Mesothelial cell of epicardium (in vitro differentiated cells): ENCODE data around the gene KDR. TPM values are rescaled to one million over a fixed set of nuclear protein-coding genes. Genes with fewer than 3 reads are reported as not detected.

Experiments
- DNase-seq, 2 experiments: peaks; one replicate each; pipeline ENCODE4 v3.0.0; 2021; ENCODE audit warnings: low spot score in 2 of 2; ENCODE audit not compliant: unreplicated experiment in 2 of 2
- H3K27ac Mint-ChIP-seq: 2 replicates; pipeline ENCODE4 v1.8.0; 2021; ENCODE audit warnings: mixed read lengths
- H3K27me3 Mint-ChIP-seq: 2 replicates; pipeline ENCODE4 v1.8.0; 2021; ENCODE audit warnings: low read depth, mixed read lengths
- H3K36me3 Mint-ChIP-seq: 2 replicates; pipeline ENCODE4 v1.8.0; 2021; ENCODE audit warnings: mixed read lengths
- H3K4me1 Mint-ChIP-seq: 2 replicates; pipeline ENCODE4 v1.8.0; 2021; ENCODE audit warnings: mixed read lengths
- H3K4me3 Mint-ChIP-seq: 2 replicates; pipeline ENCODE4 v1.8.0; 2021; ENCODE audit warnings: mild to moderate bottlenecking, moderate library complexity, mixed read lengths
- H3K9me3 Mint-ChIP-seq: 2 replicates; pipeline ENCODE4 v1.8.0; 2021; ENCODE audit warnings: mixed read lengths
- CTCF ChIP-seq: fragments of 200-600 bp; sonication (generic); IDR thresholded peaks from one replicate; pipeline ENCODE4 v1.5.0; 2021; ENCODE audit warnings: antibody characterized with exemption; ENCODE audit not compliant: unreplicated experiment
- total RNA-seq: library from RNA; stranded (reverse); gene quantifications from 3 replicates; pipeline ENCODE4 v1.2.1, GENCODE V29; 2021

Gene KDR
- total RNA-seq, 1 donor from 2014 or later: 48.5 TPM

- Mint-ChIP-seq H3K9me3 (peaks cover 6% of the 10 kb centered on the region), H3K4me3 (no peak overlapping the region), H3K27ac (no peak overlapping the region), H3K4me1 (peaks cover 40% of the 10 kb centered on the region), H3K36me3 (peaks cover 2% of the 10 kb centered on the region), H3K27me3 (peaks cover 57% of the 10 kb centered on the region)
- no peak for DNase-seq
- no peak for TF ChIP-seq CTCF
Observed at GRCh38 chr4:55127521-55127920, 2.1 kb upstream of the KDR start.

GRCh38 chr4:55127053-55127452, 1.7 kb upstream of the KDR start:
- peak overlapping the region; percentile 86 for H3K4me3 Mint-ChIP-seq
- H3K4me1 Mint-ChIP-seq: peaks cover 43% of the 10 kb centered on the region
- TF ChIP-seq CTCF: no peak
- H3K36me3 Mint-ChIP-seq: peaks cover 2% of the 10 kb centered on the region
- H3K9me3 Mint-ChIP-seq: peaks cover 6% of the 10 kb centered on the region
- DNase-seq: no peak
- peaks cover 61% of the 10 kb centered on the region for H3K27me3 Mint-ChIP-seq
- H3K27ac Mint-ChIP-seq: no peak overlapping the region

DNA sequence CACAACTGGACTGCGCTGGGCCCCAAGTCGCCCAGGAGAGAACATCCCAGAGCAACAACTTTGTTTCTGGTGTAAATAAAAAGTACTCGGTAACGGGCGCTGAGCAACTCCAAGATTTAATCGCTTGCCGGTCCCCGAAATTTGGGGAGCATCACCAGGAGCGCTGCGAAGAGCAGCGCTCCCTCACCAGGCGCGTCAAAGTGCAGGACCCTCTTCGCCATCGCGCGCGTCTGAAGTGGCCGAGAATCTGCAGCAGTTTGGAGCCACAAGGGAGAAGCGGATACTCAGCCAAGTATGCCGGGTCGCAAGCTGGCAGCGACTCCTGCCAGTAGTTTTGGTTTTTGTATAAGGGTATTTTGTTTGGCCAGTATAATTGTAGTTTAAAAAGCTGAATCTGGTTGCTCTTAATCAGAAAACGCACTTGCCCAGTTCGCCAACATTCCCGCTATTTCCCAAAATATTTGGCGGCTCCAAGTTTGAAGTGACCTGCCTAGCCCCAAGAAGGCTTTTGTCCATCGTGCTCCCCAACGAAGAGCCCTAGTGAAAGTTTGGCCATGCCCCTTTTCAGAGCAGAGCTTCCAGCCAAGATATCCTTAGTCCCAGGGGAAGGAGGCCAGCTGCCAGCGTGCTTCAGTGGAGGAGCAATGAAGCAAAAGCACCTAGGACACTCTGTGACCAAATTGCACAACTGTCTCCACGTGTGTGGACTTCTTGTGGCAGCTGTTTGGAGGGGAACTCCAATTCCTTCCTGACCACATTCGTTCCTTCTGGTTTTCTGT, 557 bp upstream of the KDR start:
- H3K27ac Mint-ChIP-seq: no peak overlapping the region
- H3K4me1 Mint-ChIP-seq: peaks cover 45% of the 10 kb centered on the region
- H3K4me3 Mint-ChIP-seq: peak overlapping the region; percentile 86
- H3K27me3 Mint-ChIP-seq: peaks cover 62% of the 10 kb centered on the region
- H3K36me3 Mint-ChIP-seq: peaks cover 2% of the 10 kb centered on the region
- DNase-seq: no peak
- no peak for TF ChIP-seq CTCF
- peaks cover 6% of the 10 kb centered on the region for H3K9me3 Mint-ChIP-seq

GRCh38 chr4:55124322-55125076, 896 bp downstream of the KDR start:
- DNase-seq: peak in 1 of 2 experiments; percentile 21
- TF ChIP-seq CTCF: no peak
- H3K4me3 Mint-ChIP-seq: peak overlapping the region; percentile 86
- peaks cover 62% of the 10 kb centered on the region for H3K27me3 Mint-ChIP-seq
- H3K4me1 Mint-ChIP-seq: peaks cover 45% of the 10 kb centered on the region
- no peak overlapping the region for H3K27ac Mint-ChIP-seq
- peaks cover 2% of the 10 kb centered on the region for H3K36me3 Mint-ChIP-seq
- H3K9me3 Mint-ChIP-seq: peaks cover 6% of the 10 kb centered on the region

DNA sequence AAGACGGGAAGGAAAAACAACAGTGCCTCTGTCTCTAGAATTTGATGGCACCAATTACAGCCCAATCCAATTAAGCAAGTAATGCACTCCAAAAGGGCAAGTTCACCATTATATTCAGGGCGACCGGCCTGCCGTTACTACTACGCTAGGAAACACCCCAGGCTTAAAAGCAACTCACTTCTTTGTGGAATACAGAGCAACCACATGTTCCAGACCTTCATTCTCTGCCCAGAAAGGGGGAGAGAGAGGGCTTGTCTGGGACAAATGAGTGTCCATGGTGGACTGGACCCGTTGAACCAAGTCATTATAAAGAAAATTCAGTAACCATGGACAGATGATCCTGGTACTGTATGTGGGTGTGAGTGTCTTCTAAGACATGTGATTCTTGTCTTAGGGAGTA, 1.6 kb downstream of the KDR start:
- H3K27ac Mint-ChIP-seq: no peak overlapping the region
- DNase-seq: no peak
- no peak for TF ChIP-seq CTCF
- H3K9me3 Mint-ChIP-seq: peaks cover 6% of the 10 kb centered on the region
- peaks cover 2% of the 10 kb centered on the region for H3K36me3 Mint-ChIP-seq
- H3K4me3 Mint-ChIP-seq: peak overlapping the region; percentile 86
- peaks cover 45% of the 10 kb centered on the region for H3K4me1 Mint-ChIP-seq
- peaks cover 62% of the 10 kb centered on the region for H3K27me3 Mint-ChIP-seq
